GM19023 (cell line): Measurements from ENCODE around the gene PRH1.

Source experiments
- ATAC-seq: cut with Tn5 transposase; IDR thresholded peaks from one replicate; pipeline ENCODE4 v1.9.1; 2021; ENCODE audit warnings: mild to moderate bottlenecking, moderate library complexity; ENCODE audit not compliant: unreplicated experiment

PRH1 gene

DNA sequence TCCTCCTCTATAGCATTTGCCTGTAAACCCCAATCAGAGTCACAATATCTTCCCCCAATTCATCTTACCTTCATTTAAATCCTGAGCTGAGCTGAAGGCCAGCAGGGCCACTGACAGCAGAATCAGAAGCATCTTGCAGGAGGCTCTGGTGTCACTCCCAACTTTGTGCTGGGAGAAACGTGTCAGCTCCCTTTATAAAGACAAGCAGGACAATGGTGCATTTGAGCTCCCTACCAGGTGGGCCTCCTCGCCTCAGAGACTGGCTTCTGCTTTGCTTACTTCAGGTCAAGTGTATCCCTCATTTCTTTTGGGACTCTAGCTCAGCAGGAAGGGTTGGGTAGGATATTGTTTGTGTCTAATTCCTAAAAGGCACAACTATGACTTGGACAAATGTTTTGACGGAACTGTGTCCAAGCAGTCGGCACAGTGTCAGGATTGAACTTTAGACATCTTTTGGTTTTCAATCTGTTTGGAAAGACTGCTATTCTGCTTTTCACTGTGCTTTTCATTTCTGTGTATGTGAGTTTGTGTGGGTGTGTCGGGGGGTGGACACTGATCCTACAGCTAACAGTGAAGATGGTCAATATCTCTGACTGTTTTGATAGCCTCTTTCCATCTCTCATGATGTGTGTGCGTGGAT lies at the start of gene PRH1:
Gene PRH1, minus strand, starts transcription at position 170 of the 640 bp plus-strand sequence. Its CDS starts 38 bp downstream, at position 132.
- ATAC-seq: no peak

DNA sequence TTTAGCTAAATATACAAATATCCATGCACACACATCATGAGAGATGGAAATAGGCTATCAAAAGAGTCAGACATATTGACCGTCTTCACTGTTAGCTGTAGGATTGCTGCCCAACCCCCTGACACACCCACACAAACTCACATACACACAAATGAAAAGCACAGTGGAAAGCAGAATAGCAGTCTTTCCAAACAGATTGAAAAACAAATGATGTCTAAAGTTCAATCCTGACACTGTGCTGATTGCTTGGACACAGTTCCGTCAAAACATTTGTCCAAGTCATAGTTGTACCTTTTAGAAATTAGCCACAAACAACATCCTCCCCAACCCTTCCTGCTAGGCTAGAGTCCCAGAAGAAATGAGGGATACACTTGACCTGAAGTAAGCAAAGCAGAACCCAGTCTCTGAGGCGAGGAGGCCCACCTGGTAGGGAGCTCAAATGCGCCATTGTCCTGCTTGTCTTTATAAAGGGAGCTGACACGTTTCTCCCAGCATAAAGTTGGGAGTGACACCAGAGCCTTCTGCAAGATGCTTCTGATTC lies 44.8 kb upstream of the PRH1 start, which contains the start of gene PRH2:
Gene PRH2, plus strand, starts transcription at position 491 of the 541 bp plus-strand sequence. Its CDS starts 38 bp downstream, at position 529.
- no peak for ATAC-seq

DNA sequence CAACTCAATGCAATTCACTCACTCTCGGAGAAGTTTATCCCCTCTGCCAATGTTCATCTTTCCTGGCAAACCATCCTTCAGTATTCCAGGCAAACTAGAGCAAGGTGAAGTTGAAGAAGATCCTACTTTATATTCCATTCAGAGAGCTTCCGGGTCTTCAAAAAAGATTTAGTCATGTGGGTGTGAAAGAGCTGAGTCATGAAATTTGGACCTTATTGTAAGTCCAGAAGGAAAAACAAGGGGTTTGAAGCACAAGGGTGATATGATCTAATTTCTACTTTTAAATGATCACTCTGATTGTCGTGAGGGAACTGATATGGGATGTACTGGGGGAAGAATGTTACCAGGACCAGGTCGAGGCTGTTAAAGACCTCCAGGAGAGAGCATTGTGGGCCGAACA lies 42.2 kb upstream of the PRH1 start:
- no peak for ATAC-seq

DNA sequence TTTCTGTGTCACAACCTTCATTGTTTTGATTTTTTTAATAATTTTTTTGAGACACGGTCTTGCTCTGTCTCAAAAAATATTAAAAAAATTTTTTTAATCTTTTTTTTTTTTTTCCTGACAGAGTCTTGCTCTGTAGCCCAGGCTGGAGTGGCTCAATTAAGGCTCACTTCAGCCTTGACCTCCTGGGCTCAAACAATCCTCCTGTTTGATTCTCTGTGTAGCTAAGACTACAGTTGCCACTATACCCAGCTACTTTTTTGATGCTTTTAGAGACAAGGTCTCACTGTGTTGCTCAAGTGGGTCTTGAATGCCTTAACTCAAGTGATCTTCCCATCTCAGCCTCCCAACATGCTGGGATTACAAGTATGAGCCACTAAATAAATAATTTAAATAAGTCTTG lies 35.8 kb upstream of the PRH1 start:
- no peak for ATAC-seq

DNA sequence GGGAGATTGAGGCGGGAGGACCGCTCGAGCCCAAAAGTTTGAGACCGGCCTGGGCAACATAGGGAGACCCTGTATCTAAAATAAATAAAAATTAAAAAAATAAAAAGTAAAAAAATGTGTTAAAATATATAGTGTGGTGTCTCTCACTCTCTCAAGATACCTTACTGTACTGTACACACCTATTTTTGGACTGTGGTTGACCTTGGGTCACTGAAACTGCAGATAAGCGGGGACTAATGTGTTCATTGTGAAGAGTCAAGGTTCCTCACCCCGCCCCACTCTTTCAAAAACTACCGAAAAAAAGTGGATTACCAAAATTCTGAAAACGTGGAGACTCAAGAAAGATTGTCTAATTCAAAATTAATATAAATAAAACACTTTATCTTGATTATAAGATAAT lies 26.3 kb upstream of the PRH1 start:
- ATAC-seq: no peak

DNA sequence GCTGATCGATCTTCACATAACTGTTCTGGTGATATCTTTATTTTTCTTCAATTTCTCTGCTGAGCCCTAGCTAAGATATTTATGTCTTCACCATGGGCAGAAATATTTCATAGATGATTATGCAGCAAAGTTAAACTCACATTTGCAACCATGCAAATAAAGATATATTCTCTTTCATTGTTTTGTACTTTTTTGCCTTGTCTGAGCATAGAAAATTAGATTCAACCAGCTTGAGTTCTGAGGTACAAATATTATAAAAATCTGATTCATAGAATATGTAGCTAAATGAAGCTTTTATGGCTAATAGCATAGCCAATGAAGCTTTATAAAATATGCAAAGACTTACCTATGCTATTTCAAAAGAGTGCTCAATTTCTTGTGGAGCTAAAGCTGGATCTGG lies 25.4 kb upstream of the PRH1 start, which contains the start of gene TAS2R13:
Gene TAS2R13, minus strand, starts transcription at position 101 of the 400 bp plus-strand sequence. CDS start 264 bp downstream, outside the sequence.
- no peak for ATAC-seq

DNA sequence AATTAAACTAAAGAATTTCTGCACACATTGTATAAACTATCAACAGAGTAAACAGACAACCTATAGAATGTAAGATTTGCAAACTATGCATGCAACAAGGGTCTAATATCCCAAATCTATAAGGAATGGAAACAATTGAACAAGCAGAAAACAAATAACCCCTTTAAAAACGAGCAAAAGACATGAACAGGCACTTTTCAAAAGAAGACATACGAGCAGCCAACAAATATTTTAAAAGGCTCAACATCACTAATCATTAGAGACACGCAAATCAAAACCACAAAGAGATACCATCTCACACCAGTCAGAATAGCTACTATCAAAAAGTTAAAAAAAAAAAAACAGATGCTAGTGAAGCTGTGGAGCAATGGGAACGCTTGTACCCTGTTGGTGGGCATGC lies 20.6 kb upstream of the PRH1 start:
- no peak for ATAC-seq

DNA sequence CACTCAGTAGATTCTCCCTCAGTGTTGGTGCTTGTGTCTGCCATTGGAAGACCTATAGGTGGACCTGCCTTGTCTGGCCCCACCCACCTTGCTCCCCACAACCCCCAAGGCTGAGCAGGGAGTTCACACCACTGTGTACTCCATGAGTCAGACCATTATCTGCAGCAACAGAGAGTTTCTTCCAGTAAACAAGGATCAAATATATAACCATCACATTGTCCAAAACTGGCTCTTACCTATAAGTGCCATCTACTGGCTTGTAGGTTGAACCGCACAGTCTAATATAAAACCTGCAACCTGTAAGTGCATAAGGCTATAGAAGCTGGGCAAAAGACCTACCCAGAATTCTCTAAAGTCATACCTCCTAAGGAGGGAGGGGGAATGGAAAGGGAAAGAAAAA lies 17.4 kb upstream of the PRH1 start:
- ATAC-seq: no peak

DNA sequence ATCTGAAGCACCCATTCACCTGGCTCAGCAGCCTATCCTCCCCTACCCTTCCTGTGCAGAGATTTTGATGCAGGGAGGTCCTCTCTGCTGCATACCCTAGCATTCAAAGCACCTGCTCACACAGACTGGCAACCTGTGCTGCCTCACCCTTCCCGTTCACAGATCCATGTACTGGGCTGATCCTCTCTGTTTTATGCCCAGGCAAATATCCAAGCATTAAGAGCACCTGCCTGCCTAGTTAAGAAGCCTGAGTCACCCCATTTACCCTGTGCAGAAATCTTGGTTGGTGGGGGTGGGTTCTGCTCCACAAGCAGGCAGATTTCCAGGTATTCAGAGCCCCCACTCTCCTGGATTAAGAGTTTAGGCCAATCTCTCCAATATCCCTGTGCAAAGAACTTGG lies 16.9 kb upstream of the PRH1 start:
- no peak for ATAC-seq

DNA sequence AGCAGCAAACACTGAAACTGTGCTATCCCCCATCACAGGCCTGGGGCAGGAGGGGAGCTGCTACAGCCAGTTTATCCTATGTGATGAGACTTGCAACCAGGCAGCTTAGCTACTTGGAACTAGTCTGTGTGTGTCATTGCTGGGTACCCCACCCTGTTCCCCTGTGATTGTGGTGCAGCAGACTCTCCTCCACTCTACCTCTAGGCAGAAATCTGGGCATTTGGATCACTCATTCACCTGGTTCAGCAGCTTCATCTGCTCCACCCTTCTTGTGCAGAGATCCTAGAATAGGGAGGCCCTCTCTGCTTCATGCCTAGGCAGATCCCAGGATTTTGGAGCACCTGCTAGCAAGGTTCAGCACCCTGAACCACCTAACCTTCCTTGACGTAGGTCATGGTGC lies 16.5 kb upstream of the PRH1 start:
- ATAC-seq: no peak

DNA sequence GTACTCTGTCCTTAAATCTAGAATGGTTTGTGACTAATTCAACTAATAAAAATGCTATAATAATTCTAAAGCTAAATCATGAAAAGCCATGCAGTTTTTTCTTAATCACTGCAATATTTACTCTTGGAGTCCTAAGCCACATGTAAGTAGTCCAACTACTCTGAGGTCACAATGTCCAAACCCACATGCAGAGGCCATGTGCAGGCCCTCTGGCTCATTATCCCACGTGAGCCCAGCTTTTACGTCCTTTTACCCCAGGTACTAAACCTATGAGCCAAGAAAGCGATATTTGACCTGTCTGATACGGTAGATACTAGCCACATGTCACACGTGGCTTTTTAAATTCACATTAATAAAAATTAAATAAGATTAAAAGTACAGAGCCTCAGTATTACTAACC lies 12.8 kb upstream of the PRH1 start:
- no peak for ATAC-seq

DNA sequence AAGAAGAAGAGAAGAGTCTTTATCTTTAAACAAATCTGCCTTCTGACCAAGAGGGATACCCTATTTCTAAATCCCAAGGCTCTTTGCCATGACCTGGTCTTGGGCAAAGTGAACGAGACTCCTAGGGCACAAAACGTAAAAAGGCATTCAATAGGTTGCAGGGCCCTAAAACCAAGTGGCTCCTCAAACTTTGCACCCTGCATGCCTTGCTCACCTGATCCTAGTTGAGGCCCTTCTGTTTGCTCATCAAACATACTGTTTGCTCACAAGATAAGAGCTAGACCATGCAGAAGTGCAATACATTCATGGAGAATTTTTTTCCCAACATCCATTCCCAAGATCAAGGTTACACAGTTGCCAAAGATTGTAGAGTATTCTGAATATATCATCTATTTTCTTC lies 7.9 kb upstream of the PRH1 start:
- no peak for ATAC-seq

DNA sequence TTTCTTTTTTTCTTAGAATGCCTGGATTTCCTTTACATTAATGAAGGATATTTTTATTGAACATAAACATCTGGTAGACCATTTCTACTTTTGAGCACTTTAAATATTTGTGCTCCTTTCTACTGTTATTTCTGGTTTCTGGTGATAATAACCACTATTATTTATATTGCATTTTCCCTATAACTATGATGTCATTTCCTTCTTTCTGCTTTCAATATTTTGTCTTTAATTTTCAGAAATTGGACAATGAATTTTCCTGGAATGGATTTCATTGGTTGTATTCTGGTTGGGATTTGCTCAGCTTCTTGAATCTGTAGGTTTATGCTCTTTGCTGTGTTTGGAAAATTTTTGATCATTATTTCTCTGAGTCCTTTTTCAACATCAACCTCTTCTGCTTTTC lies 5.2 kb upstream of the PRH1 start:
- ATAC-seq: no peak

DNA sequence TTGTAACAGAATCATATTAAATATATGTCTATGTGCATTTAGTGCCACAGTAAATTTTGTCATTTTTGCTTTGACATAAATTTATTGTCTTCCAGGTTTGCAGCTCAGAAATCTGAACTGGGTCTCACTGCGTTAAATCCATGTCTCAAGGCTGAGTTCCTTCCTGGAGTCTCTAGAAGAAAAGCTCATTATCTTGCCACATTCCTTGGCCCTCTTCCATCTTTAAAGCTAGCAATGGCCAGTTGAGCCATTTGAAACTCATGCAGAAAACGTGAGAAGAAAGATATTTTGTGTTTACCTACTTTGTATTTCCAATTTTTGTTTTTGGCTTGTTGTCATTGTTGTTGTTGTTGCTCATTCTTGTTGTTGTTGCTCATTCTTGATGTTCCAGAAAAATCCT lies 10.7 kb downstream of the PRH1 start:
- no peak for ATAC-seq

DNA sequence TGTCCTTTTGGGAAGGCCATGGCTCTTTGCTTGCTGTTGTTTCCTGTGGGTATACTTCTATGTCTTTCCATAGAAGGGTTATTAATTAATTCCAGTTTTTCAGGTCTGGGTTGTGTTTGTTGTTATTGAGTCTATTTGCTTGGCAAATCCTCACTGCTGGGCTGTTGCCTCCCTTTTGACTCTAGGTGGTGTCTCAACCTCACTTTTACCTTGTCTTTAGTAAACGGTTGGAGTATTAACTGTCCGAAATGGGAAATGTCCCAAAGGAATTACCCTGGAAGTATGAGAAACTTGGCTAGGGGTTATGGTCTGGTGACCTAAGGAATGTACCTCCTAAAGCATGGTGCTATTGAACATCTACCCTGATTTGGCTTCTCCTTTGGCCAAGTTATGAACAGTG lies 16.7 kb downstream of the PRH1 start:
- no peak for ATAC-seq

DNA sequence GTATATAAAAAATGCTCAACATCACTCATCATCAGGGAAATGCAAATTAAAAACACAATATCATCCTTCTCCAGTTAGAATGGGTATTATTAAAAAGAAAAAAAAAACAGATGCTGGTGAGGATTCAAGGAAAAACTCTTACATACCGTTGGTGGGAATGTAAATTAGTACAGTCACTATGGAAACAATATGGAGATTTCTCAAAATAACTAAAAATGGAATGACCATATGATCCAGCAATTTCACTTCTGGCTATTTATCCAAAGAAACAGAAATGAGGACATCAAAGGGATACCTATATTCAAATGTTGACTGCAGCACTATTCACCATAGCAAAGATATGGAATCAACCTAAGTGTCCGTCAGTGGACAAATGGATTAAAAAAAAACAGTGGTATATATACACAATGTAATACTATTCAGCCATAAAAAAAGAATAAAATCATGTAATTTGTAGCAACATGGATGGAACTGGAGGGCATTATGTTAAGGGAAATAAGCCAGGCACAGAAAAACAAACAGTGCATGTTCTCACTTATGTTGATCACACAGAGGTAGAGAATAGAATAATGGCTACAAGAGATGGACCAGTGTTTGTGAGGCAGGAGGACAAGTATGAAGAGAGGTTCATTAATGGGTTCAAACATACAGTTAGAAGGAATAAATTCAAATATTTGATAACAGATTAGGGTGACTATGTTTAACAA lies 20.4 kb downstream of the PRH1 start:
- ATAC-seq: no peak

DNA sequence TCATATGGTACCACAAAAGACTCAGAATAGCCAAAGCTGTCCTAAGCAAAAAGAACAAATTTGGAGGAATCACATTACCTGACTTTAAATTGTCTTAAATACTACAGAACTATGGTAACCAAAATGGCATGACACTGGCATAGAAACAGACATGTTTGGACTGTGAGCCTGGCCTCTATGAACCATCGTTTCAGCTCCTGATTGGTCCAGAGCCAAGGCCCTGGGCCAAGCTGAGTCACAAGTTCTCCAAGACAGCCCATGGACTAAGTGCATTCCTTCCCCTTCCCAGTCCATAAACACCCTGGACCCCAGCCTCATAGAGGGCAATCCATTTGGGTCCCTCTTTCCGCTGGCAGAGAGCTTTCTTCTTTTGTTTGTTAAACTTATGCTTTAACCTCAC lies 22.7 kb downstream of the PRH1 start:
- no peak for ATAC-seq

DNA sequence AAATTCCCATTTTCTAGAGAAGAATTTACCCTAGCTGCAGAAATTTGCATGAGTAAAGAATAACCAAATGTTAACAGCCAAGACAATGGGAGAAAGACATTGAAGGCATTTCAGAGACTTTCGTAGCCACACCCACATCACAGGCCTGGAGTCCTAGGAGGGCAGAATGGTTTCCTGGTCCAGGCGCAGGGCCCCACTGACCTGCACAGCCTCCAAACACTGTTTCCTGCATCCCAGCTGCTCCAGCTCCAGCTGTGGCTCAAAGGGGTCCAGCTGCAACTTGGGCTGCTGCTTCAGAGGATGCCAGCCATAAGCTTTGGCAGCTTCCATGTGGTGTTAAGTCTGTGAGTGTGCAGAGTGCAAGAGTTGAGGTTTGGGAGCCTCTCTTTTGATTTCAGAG lies 28.2 kb downstream of the PRH1 start:
- ATAC-seq: no peak

DNA sequence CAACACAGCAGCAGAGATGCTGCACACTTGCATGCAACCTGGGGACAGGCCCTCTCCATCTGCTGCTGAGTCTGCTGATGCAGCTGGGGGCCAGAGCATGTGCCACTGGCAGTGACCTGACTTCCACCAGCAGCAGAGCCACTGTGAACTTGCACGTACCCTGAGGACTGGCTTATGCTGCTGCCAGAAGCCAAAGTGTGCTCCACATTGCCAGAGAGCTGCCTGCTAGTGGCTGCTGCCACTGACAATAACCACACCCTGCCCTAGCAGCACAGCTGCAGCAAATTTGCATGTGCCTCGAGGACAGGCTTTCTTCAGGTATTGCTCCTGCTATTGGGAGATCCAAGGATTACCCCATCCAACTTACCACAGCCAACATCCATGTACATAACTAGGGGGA lies 30.3 kb downstream of the PRH1 start:
- no peak for ATAC-seq

DNA sequence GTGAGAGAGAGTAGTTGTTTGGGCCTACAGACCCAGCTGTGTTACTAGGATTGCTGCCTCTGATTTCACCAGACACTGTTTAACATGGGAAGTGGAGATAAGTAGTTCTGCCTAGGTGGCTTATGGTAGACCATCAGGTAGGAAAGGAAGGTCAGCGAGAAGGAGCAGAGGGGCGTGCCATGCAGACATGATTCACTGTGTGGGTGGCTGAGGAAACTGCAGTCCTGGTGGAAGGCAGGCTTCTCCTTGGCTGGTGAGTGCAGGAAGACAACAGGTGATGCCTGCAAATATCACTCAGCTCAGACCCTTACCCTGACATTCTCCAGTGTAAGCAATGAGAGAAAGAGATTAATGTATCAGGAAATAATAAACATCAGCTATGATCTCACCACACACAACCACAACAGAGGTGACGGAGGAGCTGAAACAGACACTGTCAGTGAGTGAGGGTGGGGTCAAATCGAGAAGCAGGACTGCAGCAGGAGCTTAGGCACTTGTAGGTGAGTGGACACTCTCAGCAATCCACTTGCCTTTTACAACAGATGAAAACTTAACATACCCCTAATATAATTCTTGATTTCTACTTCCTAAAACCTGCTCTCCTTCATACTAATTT lies 32.7 kb downstream of the PRH1 start:
- ATAC-seq: no peak

DNA sequence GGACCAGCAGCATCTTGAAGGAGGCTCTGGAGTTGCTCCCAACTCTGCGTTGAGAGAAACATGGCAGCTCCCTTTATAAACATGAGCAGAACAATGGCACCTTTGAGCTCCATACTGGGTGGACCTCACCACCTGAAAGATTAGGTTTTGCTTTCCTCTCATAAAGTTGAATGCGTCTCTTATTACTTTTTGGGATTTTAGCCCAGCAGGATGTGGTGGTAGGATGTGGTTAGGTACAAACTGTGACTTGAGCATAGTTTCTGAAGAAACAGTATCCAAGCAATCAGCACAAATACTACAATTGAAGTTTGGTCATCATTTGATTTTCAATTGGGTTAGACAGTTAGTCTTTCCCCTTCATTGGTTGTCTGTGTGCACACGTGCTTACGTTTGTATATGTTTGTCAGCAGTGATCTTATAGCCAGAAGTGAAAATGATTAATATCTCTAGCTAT lies 34.6 kb downstream of the PRH1 start, which contains the start of gene PRR4:
Gene PRR4, minus strand, starts transcription at position 51 of the 454 bp plus-strand sequence. Its CDS starts 38 bp downstream, at position 13.
- ATAC-seq: no peak

DNA sequence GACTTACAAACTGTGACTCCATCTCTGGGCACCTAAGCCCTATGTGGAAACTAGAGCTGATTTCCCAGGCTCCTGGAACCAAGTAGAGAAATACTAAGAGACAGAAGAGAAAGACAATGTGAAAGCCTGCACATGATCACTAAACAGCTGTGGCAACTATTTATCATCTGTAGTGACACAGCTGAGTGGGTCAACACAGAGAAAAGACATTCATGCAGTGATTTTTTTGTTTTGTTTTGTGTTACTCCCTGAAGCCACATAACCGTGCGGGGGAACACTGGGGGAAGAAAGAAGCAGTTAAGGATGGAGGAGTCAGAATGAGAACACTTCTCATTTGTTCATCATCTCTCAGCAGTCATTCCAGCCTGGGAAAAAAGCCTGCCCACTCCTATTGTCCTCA lies 36.3 kb downstream of the PRH1 start:
- no peak for ATAC-seq
